ENCODE results near the gene OLFM2. TPM values are rescaled to one million over a fixed set of nuclear protein-coding genes. Genes with fewer than 3 reads are reported as not detected.
A peak's percentile ranks its signal among the peaks of the same experiment; 100 is the strongest.
"Not testable (repeated sequence)": the region's sequence is repeated elsewhere in the genome, so short reads cannot be mapped to it uniquely, and the experiment has no call there.

The OLFM2 gene
- polyA plus RNA-seq, 3 donors: 23.7 to 28.2 (median 28.2) TPM

DNA sequence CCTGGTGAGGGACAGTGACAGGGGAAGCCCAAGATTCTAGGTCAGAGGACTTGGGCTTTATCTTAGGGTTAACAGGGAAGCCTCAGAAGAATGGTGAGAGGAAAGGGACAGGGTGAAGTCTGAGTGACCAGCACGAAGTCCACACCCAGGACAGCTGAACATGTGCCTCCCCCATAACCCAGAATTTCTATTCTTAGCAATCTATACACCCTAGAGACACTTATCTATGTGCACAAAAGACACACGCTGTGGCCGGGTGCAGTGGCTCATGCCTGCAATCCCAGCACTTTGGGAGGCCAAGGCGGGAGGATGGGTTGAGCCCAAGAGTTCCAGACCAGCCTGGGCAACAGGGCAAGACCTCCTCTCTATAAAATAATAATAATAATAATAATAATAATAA lies 11.1 kb upstream of the OLFM2 start:
- no peak for DNase-seq

- not testable (repeated sequence) for DNase-seq
Observed at GRCh38 chr19:9946528-9947125, 10.3 kb upstream of the OLFM2 start.

DNA sequence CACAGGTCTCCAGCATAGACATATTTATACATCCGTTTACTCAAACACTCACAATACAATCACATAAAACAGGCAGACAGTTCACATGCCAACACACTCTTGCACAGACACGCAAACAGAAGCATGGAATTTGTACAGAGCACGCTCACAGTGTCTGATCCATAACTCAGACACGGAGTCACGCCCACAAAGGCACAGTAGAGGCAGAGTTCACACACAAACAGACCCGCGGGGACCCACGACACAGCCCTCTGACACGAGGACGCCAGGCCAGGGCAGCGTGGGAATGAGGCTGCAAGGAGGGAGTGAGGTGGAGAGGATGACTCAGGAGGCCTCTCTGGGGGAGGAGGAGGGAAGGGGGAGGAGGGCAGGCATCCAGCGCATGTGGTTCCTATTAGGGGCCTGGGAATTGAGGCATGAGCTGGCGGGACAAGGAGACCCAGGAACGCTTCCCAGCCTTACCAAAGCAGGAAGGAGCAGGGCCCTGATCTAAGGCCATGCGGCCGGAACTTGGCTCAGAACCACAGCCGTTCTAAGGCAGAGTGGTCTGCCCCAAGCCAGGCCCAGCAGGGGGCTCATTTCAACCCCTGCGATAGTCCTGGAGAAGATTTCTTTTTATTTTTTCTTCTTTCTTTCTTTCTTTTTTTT lies 9.1 kb upstream of the OLFM2 start:
- peak; percentile 35 for DNase-seq

DNA sequence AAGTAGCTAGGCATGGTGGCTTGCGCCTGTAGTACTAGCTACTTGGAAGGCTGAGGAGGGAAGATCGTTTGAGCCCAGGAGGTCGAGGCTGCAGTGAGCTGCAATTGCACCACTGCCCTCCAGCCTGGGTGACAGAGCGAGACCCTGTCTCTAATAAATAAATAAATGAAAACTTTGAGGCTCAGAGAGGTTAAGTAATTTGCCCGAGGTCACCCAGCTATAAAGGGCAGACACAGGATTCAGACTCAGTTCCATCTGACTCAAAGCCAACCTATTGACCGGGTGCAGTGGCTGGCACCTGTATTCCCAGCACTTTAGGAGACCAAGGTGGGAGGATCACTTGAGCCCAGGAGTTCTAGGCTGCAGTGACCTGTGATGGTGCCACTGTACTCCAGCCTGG lies 7.4 kb upstream of the OLFM2 start:
- no peak for DNase-seq

- no peak for DNase-seq
Observed at GRCh38 chr19:9941671-9942070, 5.4 kb upstream of the OLFM2 start.

DNA sequence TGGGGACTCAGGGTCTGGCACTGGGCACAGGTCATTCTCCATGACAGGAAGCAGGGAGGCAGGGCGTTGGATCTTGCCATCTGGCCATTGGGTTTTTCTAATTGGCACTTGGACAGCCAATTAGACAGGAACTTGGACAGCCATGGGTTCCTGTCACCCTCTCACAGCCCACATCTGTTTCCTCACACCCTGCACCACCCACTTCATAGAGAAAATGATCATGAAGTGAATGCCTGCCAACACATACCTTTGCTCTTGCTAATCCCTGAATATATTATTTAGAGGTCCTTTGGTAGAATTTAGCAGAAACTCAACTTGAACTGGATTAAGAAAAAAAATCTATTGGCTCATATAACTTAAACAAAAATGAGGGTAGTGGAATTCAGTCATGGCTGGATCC lies 4.9 kb upstream of the OLFM2 start:
- DNase-seq: no peak

- no peak for DNase-seq
Observed at GRCh38 chr19:9940778-9941177, 4.5 kb upstream of the OLFM2 start.

DNA sequence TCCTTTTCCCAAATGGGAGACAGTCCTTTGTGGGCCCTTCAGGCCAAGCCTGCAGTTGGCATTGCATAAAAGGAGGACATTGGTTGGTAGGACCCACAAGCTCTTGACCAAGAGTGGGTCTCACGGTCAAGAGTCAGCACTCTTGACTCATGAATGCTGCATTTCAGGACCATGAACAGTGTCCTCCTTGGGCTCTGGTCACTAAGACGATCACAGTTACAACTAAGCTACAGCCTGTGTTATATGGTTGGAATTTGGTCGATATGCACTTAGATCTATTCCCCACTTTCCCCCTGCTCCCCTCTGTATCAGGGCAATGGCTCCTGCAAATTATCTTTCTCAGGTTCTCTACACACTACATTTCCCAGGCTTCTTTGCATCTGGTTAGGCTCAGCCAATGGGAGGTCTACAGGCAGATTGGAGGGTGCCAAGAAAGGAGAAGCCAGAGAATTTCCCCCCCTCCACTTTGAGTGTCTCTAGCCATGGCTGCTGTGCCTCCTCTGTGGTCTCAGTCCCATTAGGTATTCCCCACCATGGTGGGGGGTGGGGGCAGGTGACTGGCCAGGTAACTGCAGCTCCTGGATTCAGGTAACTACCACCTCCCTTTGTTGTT lies 3.1 kb upstream of the OLFM2 start:
- DNase-seq: no peak

- no peak for DNase-seq
Observed at GRCh38 chr19:9937001-9937411, 691 bp upstream of the OLFM2 start.

GRCh38 chr19:9935506-9936325 lies 599 bp downstream of the OLFM2 start:
- no peak for DNase-seq

DNA sequence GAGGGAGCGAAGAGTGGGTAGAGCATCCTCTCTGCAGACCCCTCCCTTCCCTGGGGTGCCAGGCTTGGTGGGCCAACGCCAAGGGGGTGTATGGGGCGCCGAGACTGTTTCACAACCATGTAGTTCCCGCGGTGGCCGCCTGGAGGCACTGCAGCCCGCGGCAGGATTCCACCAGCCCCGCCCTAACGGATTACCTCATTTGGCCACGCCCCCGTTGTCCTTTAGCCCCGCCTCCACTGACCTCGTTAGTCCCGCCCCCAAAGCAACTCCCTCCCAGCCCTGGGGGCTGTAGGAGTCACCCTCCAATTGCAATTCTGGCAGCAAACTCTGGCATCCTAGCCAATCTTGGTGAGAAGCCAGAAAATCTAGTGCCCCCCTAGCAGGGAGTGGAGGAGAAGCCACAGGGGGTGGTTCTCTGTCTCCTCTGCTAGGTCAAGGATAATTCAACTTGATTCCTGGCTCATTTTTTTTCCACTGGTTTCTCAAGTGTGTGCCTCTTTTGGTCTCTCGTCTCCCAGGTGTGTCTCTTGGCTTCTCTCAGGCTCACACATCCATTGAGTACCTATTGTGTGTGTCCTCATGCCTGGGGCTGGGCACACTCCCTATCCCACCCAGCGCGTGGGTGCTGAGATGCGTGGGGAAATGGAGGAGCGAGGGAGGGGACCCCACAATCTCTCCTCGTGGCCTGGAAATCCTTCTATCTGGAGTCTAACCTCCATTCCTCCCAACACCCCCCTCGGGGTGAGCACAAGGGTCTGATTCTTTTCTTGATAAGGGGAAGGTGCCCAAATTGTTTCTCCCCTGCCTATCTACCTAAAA lies 2.0 kb downstream of the OLFM2 start:
- DNase-seq: no peak

- DNase-seq: no peak
Observed at GRCh38 chr19:9932835-9933234, 3.5 kb downstream of the OLFM2 start.

- DNase-seq: no peak
Observed at GRCh38 chr19:9931629-9932028, 4.7 kb downstream of the OLFM2 start.

GRCh38 chr19:9923440-9923839 lies 12.9 kb downstream of the OLFM2 start:
- DNase-seq: no peak

- not testable (repeated sequence) for DNase-seq
Observed at GRCh38 chr19:9922782-9923379, 13.4 kb downstream of the OLFM2 start.

DNA sequence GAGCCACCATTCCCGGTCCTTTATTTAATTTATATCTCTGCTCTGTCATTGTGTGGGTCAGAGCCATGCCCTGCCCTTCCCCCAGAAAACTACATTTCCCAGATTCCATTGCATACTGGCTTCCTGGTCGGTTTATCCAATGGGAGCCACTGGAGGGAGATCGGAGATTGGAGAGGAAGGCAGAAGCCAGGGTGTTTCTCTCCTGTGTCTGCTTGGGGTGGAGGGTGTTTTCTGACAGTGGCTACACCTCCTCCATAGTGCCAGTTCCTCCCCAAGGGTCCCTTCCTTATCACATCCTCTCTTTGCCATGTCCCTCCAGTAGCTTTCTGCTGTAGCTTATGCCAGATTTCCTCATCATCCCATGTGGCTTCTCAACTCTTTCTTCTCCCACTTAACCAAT lies 19.0 kb downstream of the OLFM2 start:
- no peak for DNase-seq

- no peak for DNase-seq
Observed at GRCh38 chr19:9916719-9917118, 19.6 kb downstream of the OLFM2 start.

GRCh38 chr19:9914315-9915207 lies 21.8 kb downstream of the OLFM2 start:
- DNase-seq: peak; percentile 81

DNA sequence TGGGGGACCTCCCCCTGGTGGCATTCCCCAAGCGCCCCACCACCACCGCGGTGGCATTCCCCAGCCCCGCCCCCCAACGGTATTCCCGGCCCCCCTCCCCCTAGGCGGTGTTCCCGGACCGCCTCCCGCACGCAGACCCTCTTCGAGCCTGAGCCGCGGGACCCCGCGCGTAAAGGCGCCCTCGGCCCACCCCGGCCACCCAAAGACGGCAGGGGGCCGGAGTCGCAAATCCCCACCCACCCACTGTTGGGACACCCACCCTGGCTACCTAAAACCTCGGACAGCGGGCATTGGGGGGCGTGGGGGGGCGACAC lies 22.4 kb downstream of the OLFM2 start:
- no peak for DNase-seq

- DNase-seq: no peak
Observed at GRCh38 chr19:9913237-9914000, 22.9 kb downstream of the OLFM2 start.
